Tibial artery (tissue), 4 donors: ENCODE data around the gene JAKMIP2.
"Not testable (repeated sequence)": the region's sequence is repeated elsewhere in the genome, so short reads cannot be mapped to it uniquely, and the experiment has no call there.

Experiments used
- DNase-seq, 2 donors: peaks; one replicate each; pipeline ENCODE4 v3.0.0-alpha.2; 2019
- H3K27ac ChIP-seq, 2 donors: fragments of 200-600 bp; sonication (generic) in 1 of 2; 1 replicate in 1 of 2; 2 replicates in 1 of 2; pipeline ENCODE4 v1.5.1; 2018 to 2019; ENCODE audit warnings: mild to moderate bottlenecking in 1 of 2
- H3K27me3 ChIP-seq, 2 donors: fragments of 200-600 bp; sonication (generic) in 1 of 2; one replicate each; pipeline versions ENCODE4 v1.5.1 to v1.6.0; 2016 to 2019
- H3K36me3 ChIP-seq, 3 donors: fragments of 200-600 bp; sonication (generic) in 2 of 3; one replicate each; pipeline ENCODE4 v1.5.1; 2016 to 2019; ENCODE audit warnings: mild to moderate bottlenecking in 2 of 3
- H3K4me1 ChIP-seq, 4 donors: fragments of 200-600 bp; sonication (generic) in 2 of 4; 1 replicate in 3 of 4; 2 replicates in 1 of 4; pipeline ENCODE4 v1.5.1; 2016 to 2019
- H3K4me3 ChIP-seq, 2 donors: fragments of 200-600 bp; sonication (generic) in 1 of 2; 1 replicate in 1 of 2; 2 replicates in 1 of 2; pipeline ENCODE4 v1.5.1; 2018 to 2019; ENCODE audit warnings: mild to moderate bottlenecking in 2 of 2
- H3K9me3 ChIP-seq, 3 donors: fragments of 200-600 bp; sonication (generic) in 1 of 3; one replicate each; pipeline ENCODE4 v1.5.1; 2016 to 2019
- CTCF ChIP-seq, 2 experiments: fragments of 200-600 bp in 1 of 2; fragments of 450-650 bp in 1 of 2; IDR thresholded peaks; one replicate each; pipeline ENCODE4 v1.5.1; 2017 to 2019; ENCODE audit warnings: antibody characterized with exemption in 2 of 2, mild to moderate bottlenecking in 1 of 2, moderate library complexity in 1 of 2
- intact Hi-C: fragments of 100-400 bp; cut with DNase I; formaldehyde crosslinking; loops from one replicate; pipeline ENCODE4 v1.15.0; 2023; ENCODE audit warnings: low total_unique reads

JAKMIP2 gene

GRCh38 chr5:147822686-147823491 lies 40.4 kb upstream of the JAKMIP2 start:
- DNase-seq = peak in 1 of 2 donors; percentile 26
- Histone ChIP-seq H3K9me3 (no peaks in the 10 kb centered on the region), H3K4me1 (no peaks in the 10 kb centered on the region), H3K4me3 (no peak overlapping the region), H3K27ac (no peak overlapping the region), H3K36me3 (no peaks in the 10 kb centered on the region), H3K27me3 (no peaks in the 10 kb centered on the region)
- intact Hi-C loops = loop anchor here (5.0 kb wide), 1 partner anchor 196 kb away; no protein-coding TSS in a partner anchor
- TF ChIP-seq CTCF (IDR thresholded peaks at IDR 0.05) = peak; percentile 89 to 90

- not testable (repeated sequence) for H3K36me3 ChIP-seq, DNase-seq, H3K4me3 ChIP-seq, H3K27me3 ChIP-seq, H3K9me3 ChIP-seq, H3K4me1 ChIP-seq, H3K27ac ChIP-seq
- intact Hi-C loops = loop anchor here (5.0 kb wide), 1 partner anchor 195 kb away; no protein-coding TSS in a partner anchor
These were observed 39.7 kb upstream of the JAKMIP2 start for GRCh38 chr5:147822222-147822621.

- H3K27ac ChIP-seq = no peak overlapping the region
- DNase-seq = no peak
- TF ChIP-seq CTCF (IDR thresholded peaks at IDR 0.05) = no peak
- no peak overlapping the region for H3K4me3 ChIP-seq
- no peaks in the 10 kb centered on the region for H3K4me1 ChIP-seq
- no peaks in the 10 kb centered on the region for H3K36me3 ChIP-seq
- intact Hi-C loops = loop anchor here (5.0 kb wide), 1 partner anchor 194 kb away; no protein-coding TSS in a partner anchor
- H3K9me3 ChIP-seq = no peaks in the 10 kb centered on the region
- no peaks in the 10 kb centered on the region for H3K27me3 ChIP-seq
These were observed 39.2 kb upstream of the JAKMIP2 start for GRCh38 chr5:147821766-147822165.

- no peak for DNase-seq
- H3K27me3 ChIP-seq = no peaks in the 10 kb centered on the region
- no peaks in the 10 kb centered on the region for H3K4me1 ChIP-seq
- no peak overlapping the region for H3K27ac ChIP-seq
- intact Hi-C loops = no loop called here
- H3K4me3 ChIP-seq = no peak overlapping the region
- H3K9me3 ChIP-seq = no peaks in the 10 kb centered on the region
- no peaks in the 10 kb centered on the region for H3K36me3 ChIP-seq
- no peak for TF ChIP-seq CTCF (IDR thresholded peaks at IDR 0.05)
These were observed 36.8 kb upstream of the JAKMIP2 start for GRCh38 chr5:147819261-147819770.

- H3K36me3 ChIP-seq = no peaks in the 10 kb centered on the region
- intact Hi-C loops = no loop called here
- DNase-seq = no peak
- TF ChIP-seq CTCF (IDR thresholded peaks at IDR 0.05) = no peak
- H3K27me3 ChIP-seq = no peaks in the 10 kb centered on the region
- no peak overlapping the region for H3K4me3 ChIP-seq
- no peak overlapping the region for H3K27ac ChIP-seq
- no peaks in the 10 kb centered on the region for H3K9me3 ChIP-seq
- no peaks in the 10 kb centered on the region for H3K4me1 ChIP-seq
These were observed 35.8 kb upstream of the JAKMIP2 start for GRCh38 chr5:147818290-147818689.

- DNase-seq = no peak
- no peak for TF ChIP-seq CTCF (IDR thresholded peaks at IDR 0.05)
- H3K27ac ChIP-seq = no peak overlapping the region
- intact Hi-C loops = no loop called here
- H3K36me3 ChIP-seq = no peaks in the 10 kb centered on the region
- H3K27me3 ChIP-seq = no peaks in the 10 kb centered on the region
- no peak overlapping the region for H3K4me3 ChIP-seq
- H3K4me1 ChIP-seq = no peaks in the 10 kb centered on the region
- no peaks in the 10 kb centered on the region for H3K9me3 ChIP-seq
These were observed 31.2 kb upstream of the JAKMIP2 start for GRCh38 chr5:147813696-147814095.
